ENCODE results near the gene NPR2. TPM values are rescaled to one million over a fixed set of nuclear protein-coding genes. Genes with fewer than 3 reads are reported as not detected.

NPR2 gene
- total and polyA plus RNA-seq, 2 donors (not counting 3 experiments of a cell fraction or from before 2014, with no cell fraction given) = 16.4 to 25.6 TPM

DNA sequence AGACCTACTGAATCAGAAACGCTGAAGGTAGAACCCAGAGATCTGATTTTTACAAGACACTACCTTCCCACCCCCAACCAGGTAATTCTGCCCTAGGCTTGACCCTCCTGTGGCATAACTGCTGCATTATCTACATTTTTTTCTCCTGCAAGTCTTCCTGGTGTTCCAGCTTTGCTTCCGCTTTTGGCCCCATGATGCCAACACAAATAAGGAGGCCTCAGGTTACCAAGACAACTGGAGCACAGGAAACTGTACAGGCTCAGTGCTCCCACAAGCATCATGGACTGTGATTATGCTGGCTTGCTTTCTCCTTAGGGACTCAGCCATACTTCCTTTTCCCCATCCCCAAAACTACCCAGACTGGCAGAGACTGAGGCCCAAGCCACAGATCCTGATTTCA, 30.7 kb upstream of the NPR2 start:
- FAIRE-seq = peak; percentile 97
- BruUV-seq (replicated peaks) = no TSS peak
- Histone ChIP-seq H3K36me3 (ENCODE audit: control insufficient read depth in 2 of 2, extremely low read depth in 1 of 2, insufficient read depth in 2 of 2, low read length in 2 of 2) (no peaks in the 10 kb centered on the region), H3K9me3 (replicated peaks; ENCODE audit: control insufficient read depth, insufficient read depth, low read length) (no peaks in the 10 kb centered on the region), H2AFZ (ENCODE audit: low read depth, low read length) (no peak overlapping the region), H3K79me2 (ENCODE audit: control insufficient read depth, insufficient read depth, low read length) (no peaks in the 10 kb centered on the region), H3K27ac (ENCODE audit: insufficient read depth, low read depth, low read length) (peak overlapping the region; percentile 76), H3K4me1 (ENCODE audit: control insufficient read depth, extremely low read depth, insufficient read depth, low read length) (peaks cover 64% of the 10 kb centered on the region), H3K4me3 (replicated peaks in 1 of 3; ENCODE audit: insufficient read depth in 1 of 3, low read depth in 1 of 3, low read length in 3 of 3) (peak overlapping the region in 1 of 3 experiments; percentile 9), H3K27me3 (ENCODE audit: control insufficient read depth in 2 of 2, insufficient read depth in 2 of 2, low read length in 2 of 2) (no peaks in the 10 kb centered on the region), H3K4me2 (ENCODE audit: insufficient read depth, low read length) (peak overlapping the region; percentile 76), H3K9me1 (replicated peaks; ENCODE audit: control insufficient read depth, extremely low read depth, insufficient read depth, low read length) (no peaks in the 10 kb centered on the region), H3K9ac (replicated peaks; ENCODE audit: extremely low read depth, insufficient read depth, low read length) (peak overlapping the region; percentile 54), H4K20me1 (replicated peaks; ENCODE audit: control insufficient read depth, extremely low read depth, insufficient read depth, low read length) (no peaks in the 10 kb centered on the region)
- peak; percentile 29 for TF ChIP-seq FOS (IDR thresholded peaks at IDR 0.05; ENCODE audit: borderline replicate concordance, insufficient read depth, low read length)
- no peak for TF ChIP-seq MYC (IDR thresholded peaks at IDR 0.05; ENCODE audit: low read depth, low read length)
- TF ChIP-seq POLR2A (IDR thresholded peaks at IDR 0.05; ENCODE audit: low read depth, low read length) = peak; percentile 75
- TF ChIP-seq, protein P1, sequence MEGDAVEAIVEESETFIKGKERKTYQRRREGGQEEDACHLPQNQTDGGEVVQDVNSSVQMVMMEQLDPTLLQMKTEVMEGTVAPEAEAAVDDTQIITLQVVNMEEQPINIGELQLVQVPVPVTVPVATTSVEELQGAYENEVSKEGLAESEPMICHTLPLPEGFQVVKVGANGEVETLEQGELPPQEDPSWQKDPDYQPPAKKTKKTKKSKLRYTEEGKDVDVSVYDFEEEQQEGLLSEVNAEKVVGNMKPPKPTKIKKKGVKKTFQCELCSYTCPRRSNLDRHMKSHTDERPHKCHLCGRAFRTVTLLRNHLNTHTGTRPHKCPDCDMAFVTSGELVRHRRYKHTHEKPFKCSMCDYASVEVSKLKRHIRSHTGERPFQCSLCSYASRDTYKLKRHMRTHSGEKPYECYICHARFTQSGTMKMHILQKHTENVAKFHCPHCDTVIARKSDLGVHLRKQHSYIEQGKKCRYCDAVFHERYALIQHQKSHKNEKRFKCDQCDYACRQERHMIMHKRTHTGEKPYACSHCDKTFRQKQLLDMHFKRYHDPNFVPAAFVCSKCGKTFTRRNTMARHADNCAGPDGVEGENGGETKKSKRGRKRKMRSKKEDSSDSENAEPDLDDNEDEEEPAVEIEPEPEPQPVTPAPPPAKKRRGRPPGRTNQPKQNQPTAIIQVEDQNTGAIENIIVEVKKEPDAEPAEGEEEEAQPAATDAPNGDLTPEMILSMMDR (IDR thresholded peaks at IDR 0.05; ENCODE audit: extremely low read depth in 1 of 2, insufficient read depth in 1 of 2, low read depth in 1 of 2, low read length in 2 of 2) = no peak
- TF ChIP-seq, protein P2, sequence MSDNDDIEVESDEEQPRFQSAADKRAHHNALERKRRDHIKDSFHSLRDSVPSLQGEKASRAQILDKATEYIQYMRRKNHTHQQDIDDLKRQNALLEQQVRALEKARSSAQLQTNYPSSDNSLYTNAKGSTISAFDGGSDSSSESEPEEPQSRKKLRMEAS (IDR thresholded peaks at IDR 0.05; ENCODE audit: insufficient read depth, insufficient read length) = no peak
- peak; percentile 91 for TF ChIP-seq GATA2 (IDR thresholded peaks at IDR 0.05; ENCODE audit: insufficient read depth, insufficient read length, low read depth, low read length)
- no peak for TF ChIP-seq EZH2 (IDR thresholded peaks at IDR 0.05; ENCODE audit: borderline replicate concordance, low read depth, low read length, severe bottlenecking)
- TF ChIP-seq JUN (IDR thresholded peaks at IDR 0.05; ENCODE audit: borderline replicate concordance, insufficient read depth, insufficient read length, low read depth) = peak; percentile 23
- TF ChIP-seq POLR2AphosphoS5 (IDR thresholded peaks at IDR 0.05; ENCODE audit: insufficient read depth, low read depth, low read length) = peak; percentile 92
- ChIA-PET CTCF (interaction anchor here (1.0 to 7.2 kb wide), 14 partner anchors 9 to 122 kb away, joined by 3 to 62 read pairs (median 6); partner anchors contain the start of genes CREB3, GBA2, RGP1 and TLN1), POLR2A (interaction anchor here (1.2 to 2.2 kb wide), 2 partner anchors 11 to 15 kb away, joined by 4 to 8 read pairs; no protein-coding TSS in a partner anchor)
- intact Hi-C loops (cut with micrococcal nuclease) (loop anchor here (1.0 kb wide), 3 partner anchors 11 to 24 kb away; partner anchors contain the start of genes GBA2 and RGP1), dilution Hi-C loops (cut with MboI; ENCODE audit: extremely low pct_ligation_motif_present, low sequenced_read_pairs) (no loop called here)
- DNase-seq (ENCODE audit: low read depth, low spot score) = peak; percentile 94
